DOHH2 (cell line): Measurements from ENCODE around the gene COMMD3.

Experiments
- CTCF ChIP-seq: fragments of 200-600 bp; sonication (generic); IDR thresholded peaks from one replicate; pipeline ENCODE4 v1.5.1; 2014; ENCODE audit warnings: antibody characterized with exemption, mild to moderate bottlenecking, low read depth, low read length; ENCODE audit not compliant: poor library complexity, severe bottlenecking
- EZH2phosphoT487 ChIP-seq: fragments of 200-600 bp; sonication (generic); IDR thresholded peaks from 2 replicates; pipeline ENCODE4 v1.6.1; 2017; ENCODE audit warnings: borderline replicate concordance, mild to moderate bottlenecking, antibody characterized with exemption, low read length, moderate library complexity, mixed read lengths

DNA sequence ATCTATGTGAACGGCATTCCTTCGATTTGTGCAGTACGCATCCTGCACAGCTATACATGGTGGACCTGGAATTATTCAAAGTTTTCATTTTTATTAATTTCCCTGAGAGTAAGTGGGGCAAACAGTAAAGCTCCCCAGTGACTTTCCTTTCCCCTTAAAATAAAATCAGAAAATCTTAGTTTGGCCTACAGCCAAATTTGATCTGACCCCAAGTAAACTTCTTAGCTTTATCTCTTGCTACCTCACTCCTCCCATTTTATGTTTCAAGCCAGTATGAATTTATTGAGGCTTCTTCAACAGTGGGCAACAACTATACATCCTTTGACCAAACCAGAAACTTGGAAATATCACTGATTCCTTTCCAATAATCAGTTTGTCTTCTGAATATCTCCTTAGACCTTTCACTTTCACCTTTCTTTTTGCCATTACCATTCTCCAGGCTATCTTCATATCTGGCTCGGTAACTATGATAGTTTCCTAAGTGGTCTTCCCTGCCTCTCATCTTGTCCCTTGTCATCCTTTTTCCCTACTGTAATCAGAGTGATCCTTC is 40.2 kb downstream of the COMMD3 start:
- TF ChIP-seq CTCF: no peak
- TF ChIP-seq EZH2phosphoT487: no peak
